IMR-90 (cell line): Measurements from ENCODE around the gene IGF1R. TPM values are rescaled to one million over a fixed set of nuclear protein-coding genes. Genes with fewer than 3 reads are reported as not detected.

Source experiments
- ATAC-seq: fragments of 200-7000 bp; cut with Tn5 transposase; 2 replicates; pipeline ENCODE4 v1.9.1; 2020; ENCODE audit warnings: low read depth, mild to moderate bottlenecking, moderate library complexity
- BruUV-seq: library from RNA; stranded (reverse); fragments of 400-500 nt; replicated peaks from 2 replicates; lab custom pipeline; 2021; lab: Mats Ljungman, UMichigan
- CTCF ChIA-PET: fragments of 300-600 bp; formaldehyde crosslinking; extraction: SDS; loops from one replicate; lab custom pipeline; 2021; ENCODE audit warnings: antibody characterized with exemption; lab: Yijun Ruan, JAX
- POLR2A ChIA-PET: fragments of 300-600 bp; sonication (Branson Sonifier 250); formaldehyde crosslinking; loops from one replicate; lab custom pipeline; 2022; ENCODE audit warnings: antibody characterized with exemption; ENCODE audit not compliant: unreplicated experiment; lab: Charles Lee
- DNase-seq: peaks from one replicate; pipeline ENCODE4 v3.0.0; 2013
- H2AFZ ChIP-seq: replicated peaks from 2 replicates; pipeline ENCODE3; 2013; ENCODE audit warnings: low read length, mild to moderate bottlenecking; ENCODE audit not compliant: poor library complexity
- H2AK5ac ChIP-seq: 2 replicates; pipeline ENCODE4 v1.6.1; 2013; ENCODE audit warnings: low read depth, low read length, inconsistent platforms
- H2AK9ac ChIP-seq: replicated peaks from 2 replicates; pipeline ENCODE3; 2013; ENCODE audit warnings: mild to moderate bottlenecking, low read depth, low read length, moderate library complexity; ENCODE audit not compliant: poor library complexity
- H2BK120ac ChIP-seq: 2 replicates; pipeline ENCODE4 v1.6.1; 2013; ENCODE audit warnings: low read depth, low read length, inconsistent platforms
- H2BK15ac ChIP-seq: 3 replicates; pipeline ENCODE4 v1.6.1; 2013; ENCODE audit warnings: low read depth, low read length, inconsistent platforms
- H2BK20ac ChIP-seq: 2 replicates; pipeline ENCODE4 v1.6.1; 2013; ENCODE audit warnings: low read depth, mild to moderate bottlenecking, inconsistent platforms, low read length, moderate library complexity
- H2BK5ac ChIP-seq: 2 replicates; pipeline ENCODE4 v1.6.1; 2013; ENCODE audit warnings: mild to moderate bottlenecking, low read depth, low read length, inconsistent platforms; ENCODE audit not compliant: poor library complexity, severe bottlenecking
- H3K14ac ChIP-seq: replicated peaks from 2 replicates; pipeline ENCODE4 v1.6.1; 2013; ENCODE audit warnings: low read depth, low read length, inconsistent platforms
- H3K18ac ChIP-seq: 2 replicates; pipeline ENCODE4 v1.6.1; 2013; ENCODE audit warnings: low read depth, low read length, control low read depth
- H3K23ac ChIP-seq: 2 replicates; pipeline ENCODE4 v1.6.1; 2013; ENCODE audit warnings: low read depth, low read length, inconsistent platforms
- H3K27ac ChIP-seq: 2 replicates; pipeline ENCODE4 v1.5.1; 2013; ENCODE audit warnings: mild to moderate bottlenecking, control low read depth, low read length; ENCODE audit not compliant: insufficient read depth
- H3K27me3 ChIP-seq: 2 replicates; pipeline ENCODE4 v1.6.1; 2013; ENCODE audit warnings: low read length; ENCODE audit not compliant: control insufficient read depth, insufficient read depth
- H3K36me3 ChIP-seq: 2 replicates; pipeline ENCODE4 v1.6.1; 2013; ENCODE audit warnings: low read length, mixed read lengths; ENCODE audit not compliant: control insufficient read depth, insufficient read depth
- H3K4ac ChIP-seq: 2 replicates; pipeline ENCODE4 v1.6.1; 2013; ENCODE audit warnings: low read depth, low read length, inconsistent platforms
- H3K4me1 ChIP-seq: 2 replicates; pipeline ENCODE4 v1.6.1; 2013; ENCODE audit warnings: low read length, mixed read lengths; ENCODE audit not compliant: control insufficient read depth, insufficient read depth
- H3K4me2 ChIP-seq: 2 replicates; pipeline ENCODE4 v1.6.1; 2013; ENCODE audit warnings: low read depth, mild to moderate bottlenecking, control low read depth, low read length, moderate library complexity
- H3K4me3 ChIP-seq: 2 replicates; pipeline ENCODE4 v1.5.1; 2013; ENCODE audit warnings: low read depth, mild to moderate bottlenecking, control low read depth, low read length, moderate library complexity; ENCODE audit not compliant: insufficient read depth
- H3K56ac ChIP-seq: 2 replicates; pipeline ENCODE4 v1.6.1; 2013; ENCODE audit warnings: low read length, inconsistent platforms; ENCODE audit not compliant: insufficient read depth; ENCODE audit errors: extremely low read depth
- H3K79me1 ChIP-seq, 2 experiments: 2 replicates each; pipeline ENCODE4 v1.6.1; 2013; ENCODE audit warnings: low read length in 2 of 2, inconsistent platforms in 1 of 2, low read depth in 1 of 2
- H3K9ac ChIP-seq: 2 replicates; pipeline ENCODE4 v1.6.1; 2013; ENCODE audit warnings: low read depth, low read length, control low read depth
- H3K9me1 ChIP-seq: 2 replicates; pipeline ENCODE4 v1.6.1; 2013; ENCODE audit warnings: low read length, inconsistent platforms; ENCODE audit not compliant: insufficient read depth
- H3K9me3 ChIP-seq: 2 replicates; pipeline ENCODE4 v1.6.1; 2013; ENCODE audit warnings: low read length; ENCODE audit not compliant: control insufficient read depth, insufficient read depth
- H4K20me1 ChIP-seq: 2 replicates; pipeline ENCODE4 v1.6.1; 2013; ENCODE audit warnings: low read length, inconsistent platforms; ENCODE audit not compliant: insufficient read depth
- H4K5ac ChIP-seq: 2 replicates; pipeline ENCODE4 v1.6.1; 2013; ENCODE audit warnings: mild to moderate bottlenecking, low read depth, low read length, control low read depth
- H4K8ac ChIP-seq, 2 experiments: 2 replicates each; pipeline ENCODE4 v1.6.1; 2013; ENCODE audit warnings: low read depth in 2 of 2, low read length in 2 of 2, control low read depth in 1 of 2, inconsistent platforms in 1 of 2
- H4K91ac ChIP-seq: 2 replicates; pipeline ENCODE4 v1.6.1; 2013; ENCODE audit warnings: low read depth, low read length, inconsistent platforms; ENCODE audit not compliant: insufficient read depth
- BHLHE40 ChIP-seq: fragments of 150-350 bp; IDR thresholded peaks from 2 replicates; pipeline ENCODE4 v1.6.1; 2016; ENCODE audit warnings: mild to moderate bottlenecking, low read depth, low read length
- ELK1 ChIP-seq: fragments of 150-350 bp; IDR thresholded peaks from 2 replicates; pipeline ENCODE4 v1.6.1; 2016; ENCODE audit warnings: low read depth, mild to moderate bottlenecking, low read length, moderate library complexity, borderline replicate concordance
- POLR2A ChIP-seq: IDR thresholded peaks from 2 replicates; pipeline ENCODE4 v1.6.1; 2012; ENCODE audit warnings: mild to moderate bottlenecking, low read depth, low read length
- RCOR1 ChIP-seq: IDR thresholded peaks from 2 replicates; pipeline ENCODE4 v1.6.1; 2012; ENCODE audit warnings: mild to moderate bottlenecking, low read length, improper control_type of control experiment; ENCODE audit not compliant: insufficient replicate concordance
- RFX5 ChIP-seq: IDR thresholded peaks from 2 replicates; pipeline ENCODE4 v1.8.0; 2012; ENCODE audit warnings: low read depth, mild to moderate bottlenecking, low read length, moderate library complexity
- WGBS, 2 experiments: methylation state at CpG; one replicate each; pipeline versions ENCODE4 v1.1.5 to v1.1.7; 2013; ENCODE audit warnings: missing lambda C conversion rate in 2 of 2; ENCODE audit not compliant: insufficient read length in 1 of 2; ENCODE audit errors: extremely low coverage in 2 of 2; 5-methylcytosine and 5-hydroxymethylcytosine counted together
- dilution Hi-C: fragments of 300-500 bp; cut with HindIII; formaldehyde crosslinking; loops from one replicate; pipeline ENCODE4 v1.14.3; 2018; ENCODE audit warnings: low sequenced_read_pairs; ENCODE audit not compliant: unreplicated experiment
- in situ Hi-C: fragments of 300-500 bp; cut with MboI; formaldehyde crosslinking; loops from 3 replicates; pipeline ENCODE4 v1.14.3; 2019; ENCODE audit warnings: low sequenced_read_pairs, inconsistent platforms, mixed read lengths
- intact Hi-C: fragments of 100-400 bp; cut with micrococcal nuclease; formaldehyde crosslinking; loops from 2 replicates; pipeline ENCODE4 v1.10.0; 2022
- polyA plus RNA-seq, 3 experiments: library from polyadenylated mRNA; depleted of rRNA; stranded (reverse); fragments of >200 nt; gene quantifications; 2 replicates each; pipeline ENCODE4 v1.2.3, GENCODE V29; 2012; ENCODE audit warnings: low replicate concordance in 1 of 3
- total RNA-seq: library from RNA; depleted of rRNA; stranded (reverse); fragments of >200 nt; gene quantifications from 2 replicates; pipeline ENCODE4 v1.2.3, GENCODE V29; 2012

Gene IGF1R
- total and polyA plus RNA-seq, 2 of the 4 experiments (the other 2 are of a cell fraction), result 24.0 to 24.9 TPM

DNA sequence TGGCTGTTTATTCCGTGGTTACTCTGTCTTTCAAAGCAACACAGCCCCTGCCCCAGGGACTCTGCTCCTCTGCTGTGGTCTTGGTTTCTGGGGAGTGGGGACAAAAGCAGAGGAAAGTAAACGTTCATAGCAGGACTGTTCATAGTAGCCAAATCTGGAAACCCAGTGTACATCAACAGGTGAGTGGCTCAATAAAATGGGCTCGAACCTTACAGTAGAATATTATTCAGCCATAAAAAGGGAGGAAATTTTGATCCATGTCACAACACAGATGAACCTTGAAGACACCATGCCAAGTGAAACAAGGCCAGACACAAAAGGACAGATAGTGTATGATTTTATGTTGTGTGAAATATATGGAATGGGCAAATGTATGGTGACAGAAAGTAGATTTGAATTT lies 269.1 kb downstream of the IGF1R start:
- Histone ChIP-seq H2AK5ac (peak overlapping the region; percentile 79; the same call in 1 of the 2 replicates), H2BK120ac (no peak overlapping the region), H3K9me3 (no peaks in the 10 kb centered on the region), H3K56ac (no peak overlapping the region), H3K4me2 (no peak overlapping the region), H4K20me1 (0 out of 2 replicates have a peak, but pooled peaks cover 4% of the 10 kb centered on the region), H3K4me1 (peaks cover 19% of the 10 kb centered on the region), H3K79me1 (peaks cover 49 to 79% of the 10 kb centered on the region in 2 experiments), H3K4ac (peak overlapping the region; percentile 94; the same call in 1 of the 2 replicates), H2AK9ac (no peak overlapping the region), H3K27me3 (no peaks in the 10 kb centered on the region), H3K9me1 (peaks cover 34% of the 10 kb centered on the region), H4K91ac (0 out of 2 replicates have a peak overlapping the region, but pooled peaks have one; percentile 20), H2BK20ac (no peak overlapping the region; the same call in 1 of the 2 replicates), H3K9ac (no peak overlapping the region), H3K27ac (no peak overlapping the region), H3K4me3 (no peak overlapping the region), H2AFZ (no peak overlapping the region), H2BK5ac (no peak overlapping the region), H3K18ac (no peak overlapping the region), H2BK15ac (no peak overlapping the region), H4K8ac (peak overlapping the region in 1 of 2 experiments; percentile 86; a peak in 1 of 4 replicates), H3K23ac (no peak overlapping the region), H4K5ac (no peak overlapping the region), H3K36me3 (peaks cover 63% of the 10 kb centered on the region), H3K14ac (no peak overlapping the region)
- TF ChIP-seq POLR2A, result no peak
- TF ChIP-seq RFX5, result no peak
- TF ChIP-seq ELK1, result no peak
- TF ChIP-seq BHLHE40, result no peak
- TF ChIP-seq RCOR1, result no peak
- intact Hi-C loops, result no loop called here
- in situ Hi-C loops, result loop anchor here (25.0 kb wide), 1 partner anchor 130 kb away; no protein-coding TSS in a partner anchor
- no TSS peak for BruUV-seq
- ATAC-seq (no peak), DNase-seq (no peak)
- POLR2A ChIA-PET, result no interaction called here
- dilution Hi-C loops, result no loop called here
- CTCF ChIA-PET, result no interaction called here
- no CpG with 5 or more reads among the region's 3 CpGs for WGBS, 2 experiments
